Hepatocyte (in vitro differentiated cells): ENCODE data around the gene NRCAM. TPM values are rescaled to one million over a fixed set of nuclear protein-coding genes. Genes with fewer than 3 reads are reported as not detected.

Experiments
- DNase-seq: peaks from one replicate; pipeline ENCODE4 v3.0.0-alpha.2; 2016; ENCODE audit warnings: low spot score
- H2AFZ ChIP-seq: fragments of 200-600 bp; sonication (generic); 2 replicates; pipeline ENCODE4 v1.6.0; 2016; ENCODE audit warnings: antibody characterized with exemption, mild to moderate bottlenecking
- H3K27ac ChIP-seq: fragments of 200-600 bp; sonication (generic); 2 replicates; pipeline ENCODE4 v1.5.1; 2016; ENCODE audit warnings: mild to moderate bottlenecking
- H3K27me3 ChIP-seq: fragments of 200-600 bp; sonication (generic); 2 replicates; pipeline ENCODE4 v1.6.1; 2016
- H3K36me3 ChIP-seq: fragments of 200-600 bp; sonication (generic); replicated peaks from 2 replicates; pipeline ENCODE4 v1.5.1; 2016; ENCODE audit warnings: low read depth; ENCODE audit not compliant: insufficient read depth
- H3K4me1 ChIP-seq: fragments of 200-600 bp; sonication (generic); 2 replicates; pipeline ENCODE4 v1.5.1; 2016; ENCODE audit warnings: mild to moderate bottlenecking, moderate library complexity; ENCODE audit not compliant: insufficient read depth
- H3K4me2 ChIP-seq: fragments of 200-600 bp; sonication (generic); 2 replicates; pipeline ENCODE4 v1.6.0; 2016
- H3K4me3 ChIP-seq: fragments of 200-600 bp; sonication (generic); 2 replicates; pipeline ENCODE4 v1.5.1; 2016; ENCODE audit warnings: mild to moderate bottlenecking
- H3K79me2 ChIP-seq: fragments of 200-600 bp; sonication (generic); 2 replicates; pipeline ENCODE4 v1.6.0; 2017; ENCODE audit warnings: mild to moderate bottlenecking
- H3K9me2 ChIP-seq: fragments of 200-600 bp; sonication (generic); replicated peaks from 2 replicates; pipeline ENCODE4 v1.6.0; 2017; ENCODE audit warnings: mild to moderate bottlenecking; ENCODE audit not compliant: insufficient read depth
- H3K9me3 ChIP-seq: fragments of 200-600 bp; sonication (generic); 2 replicates; pipeline ENCODE4 v1.5.1; 2016; ENCODE audit warnings: low read depth, mild to moderate bottlenecking
- H4K20me1 ChIP-seq: fragments of 200-600 bp; sonication (generic); 2 replicates; pipeline ENCODE4 v1.6.0; 2016; ENCODE audit warnings: mild to moderate bottlenecking; ENCODE audit not compliant: insufficient read depth, poor library complexity, severe bottlenecking
- CTCF ChIP-seq: fragments of 200-600 bp; sonication (generic); IDR thresholded peaks from 2 replicates; pipeline ENCODE4 v1.5.1; 2016; ENCODE audit warnings: antibody characterized with exemption, mild to moderate bottlenecking; ENCODE audit not compliant: poor library complexity
- EZH2 ChIP-seq: fragments of 200-600 bp; sonication (generic); IDR thresholded peaks from 2 replicates; pipeline ENCODE4 v1.6.1; 2016; ENCODE audit warnings: antibody characterized with exemption, mild to moderate bottlenecking, borderline replicate concordance
- EZH2phosphoT487 ChIP-seq: fragments of 200-600 bp; sonication (generic); IDR thresholded peaks from one replicate; pipeline ENCODE4 v1.6.1; 2018; ENCODE audit warnings: antibody characterized with exemption, mild to moderate bottlenecking, low read depth, moderate library complexity; ENCODE audit not compliant: unreplicated experiment, severe bottlenecking
- WGBS: methylation state at CpG from one replicate; pipeline ENCODE4 v1.1.6; 2016; ENCODE audit warnings: low lambda C conversion rate; ENCODE audit errors: missing lambda C conversion rate; 5-methylcytosine and 5-hydroxymethylcytosine counted together
- polyA plus RNA-seq: library from polyadenylated mRNA; unstranded; fragments of >200 nt; fragmentation: Nextera tagmentation; extraction: Ambion mirVana; gene quantifications from 2 replicates; pipeline ENCODE4 v1.2.1, GENCODE V29; 2016
- total RNA-seq: library from RNA; depleted of rRNA; stranded (reverse); fragments of >200 nt; gene quantifications from 2 replicates; pipeline ENCODE4 v1.2.3, GENCODE V29; 2014

NRCAM gene
- total and polyA plus RNA-seq, 2 experiments from 2014 or later, result 16.0 to 34.4 TPM

DNA sequence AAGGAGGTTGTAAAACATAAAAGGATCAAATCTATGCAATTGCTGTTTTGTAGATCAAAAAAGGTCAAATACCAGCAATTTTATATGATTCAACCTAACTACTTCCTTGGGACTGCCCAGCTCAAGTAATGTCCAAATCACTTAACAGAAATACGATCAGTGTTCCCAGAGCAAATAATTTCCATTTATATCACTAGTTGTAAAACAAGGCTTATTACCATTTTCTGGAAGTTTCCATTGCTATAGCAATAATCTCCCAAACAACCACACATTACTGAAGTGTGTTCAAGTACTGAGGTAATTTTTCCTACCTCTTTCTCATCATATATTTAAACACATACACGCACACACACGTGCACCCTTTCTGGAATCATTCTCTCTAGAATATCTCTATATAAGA, 123.3 kb downstream of the NRCAM start:
- no peak overlapping the region for H2AFZ ChIP-seq
- 53% methylated on average over 3 of the region's 3 CpGs for WGBS
- H4K20me1 ChIP-seq, result no peaks in the 10 kb centered on the region
- no peak for DNase-seq
- H3K79me2 ChIP-seq, result no peaks in the 10 kb centered on the region
- TF ChIP-seq EZH2, result no peak
- no peak for TF ChIP-seq EZH2phosphoT487
- no peak for TF ChIP-seq CTCF
- no peaks in the 10 kb centered on the region for H3K9me3 ChIP-seq
- H3K27ac ChIP-seq, result no peak overlapping the region
- H3K36me3 ChIP-seq, result no peaks in the 10 kb centered on the region
- no peaks in the 10 kb centered on the region for H3K27me3 ChIP-seq
- H3K9me2 ChIP-seq, result no peaks in the 10 kb centered on the region
- H3K4me1 ChIP-seq, result peaks cover 19% of the 10 kb centered on the region
- no peak overlapping the region for H3K4me3 ChIP-seq
- H3K4me2 ChIP-seq, result no peak overlapping the region

- H3K9me2 ChIP-seq, result no peaks in the 10 kb centered on the region
- H3K79me2 ChIP-seq, result no peaks in the 10 kb centered on the region
- DNase-seq, result no peak
- no peaks in the 10 kb centered on the region for H3K36me3 ChIP-seq
- H4K20me1 ChIP-seq, result no peaks in the 10 kb centered on the region
- H3K4me3 ChIP-seq, result no peak overlapping the region
- H3K4me2 ChIP-seq, result no peak overlapping the region
- 92% methylated on average over 1 of the region's 1 CpG for WGBS
- TF ChIP-seq EZH2phosphoT487, result no peak
- TF ChIP-seq CTCF, result no peak
- TF ChIP-seq EZH2, result no peak
- no peaks in the 10 kb centered on the region for H3K27me3 ChIP-seq
- H3K9me3 ChIP-seq, result no peaks in the 10 kb centered on the region
- H3K27ac ChIP-seq, result no peak overlapping the region
- no peak overlapping the region for H2AFZ ChIP-seq
- H3K4me1 ChIP-seq, result peaks cover 22% of the 10 kb centered on the region
Measured at GRCh38 chr7:108331971-108332370, 124.3 kb downstream of the NRCAM start.

GRCh38 chr7:108330227-108330626, 126.0 kb downstream of the NRCAM start:
- Histone ChIP-seq H3K27me3 (no peaks in the 10 kb centered on the region), H3K36me3 (no peaks in the 10 kb centered on the region), H3K79me2 (no peaks in the 10 kb centered on the region), H3K4me2 (no peak overlapping the region), H4K20me1 (no peaks in the 10 kb centered on the region), H3K9me3 (no peaks in the 10 kb centered on the region), H2AFZ (no peak overlapping the region), H3K27ac (no peak overlapping the region), H3K4me1 (peaks cover 14% of the 10 kb centered on the region), H3K9me2 (no peaks in the 10 kb centered on the region), H3K4me3 (no peak overlapping the region)
- no peak for DNase-seq
- 94% methylated on average over 6 of the region's 6 CpGs for WGBS
- no peak for TF ChIP-seq CTCF
- no peak for TF ChIP-seq EZH2
- no peak for TF ChIP-seq EZH2phosphoT487

DNA sequence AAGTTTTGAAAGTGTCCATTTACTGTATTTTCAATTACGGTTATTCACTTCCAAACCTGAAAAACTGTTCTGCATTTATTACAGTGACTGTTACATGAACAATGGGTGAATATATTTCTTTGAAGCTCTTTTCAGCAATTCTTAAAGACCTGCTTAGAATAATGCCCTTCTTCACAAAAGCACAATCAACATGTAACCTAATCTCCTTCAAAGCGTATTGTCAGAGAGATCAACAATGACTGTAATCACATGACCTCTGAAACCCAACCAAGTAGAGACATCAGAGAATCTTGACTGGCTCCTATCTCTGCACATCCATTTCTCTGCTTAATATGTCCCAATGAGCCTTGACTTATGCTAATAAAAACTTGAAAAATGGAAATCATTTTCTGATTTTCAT, 126.7 kb downstream of the NRCAM start:
- H2AFZ ChIP-seq, result no peak overlapping the region
- 89% methylated on average over 2 of the region's 2 CpGs for WGBS
- H3K4me3 ChIP-seq, result no peak overlapping the region
- no peak for TF ChIP-seq EZH2
- TF ChIP-seq EZH2phosphoT487, result no peak
- TF ChIP-seq CTCF, result no peak
- H3K36me3 ChIP-seq, result no peaks in the 10 kb centered on the region
- H3K27ac ChIP-seq, result no peak overlapping the region
- no peaks in the 10 kb centered on the region for H3K9me2 ChIP-seq
- H3K9me3 ChIP-seq, result no peaks in the 10 kb centered on the region
- H3K4me1 ChIP-seq, result peaks cover 9% of the 10 kb centered on the region
- DNase-seq, result no peak
- H3K27me3 ChIP-seq, result no peaks in the 10 kb centered on the region
- no peaks in the 10 kb centered on the region for H4K20me1 ChIP-seq
- H3K4me2 ChIP-seq, result no peak overlapping the region
- no peaks in the 10 kb centered on the region for H3K79me2 ChIP-seq
